Lower lobe of right lung (tissue), 2 donors: ENCODE measurements around the gene CNTLN. TPM values are rescaled to one million over a fixed set of nuclear protein-coding genes. Genes with fewer than 3 reads are reported as not detected.
"Not testable (repeated sequence)": the region's sequence is repeated elsewhere in the genome, so short reads cannot be mapped to it uniquely, and the experiment has no call there.

Source experiments
- ATAC-seq, 2 donors: fragments of 200-7000 bp; cut with Tn5 transposase; one replicate each; pipeline ENCODE4 v1.9.1; 2020 to 2022; ENCODE audit warnings: mild to moderate bottlenecking in 2 of 2, moderate library complexity in 2 of 2
- DNase-seq: peaks from one replicate; pipeline ENCODE4 v3.0.0-alpha.2; 2020
- H3K27ac ChIP-seq: fragments of 200-600 bp; one replicate; pipeline ENCODE4 v1.8.0; 2022
- H3K27me3 ChIP-seq: fragments of 200-600 bp; one replicate; pipeline ENCODE4 v1.8.0; 2022; ENCODE audit warnings: low read depth
- H3K36me3 ChIP-seq: fragments of 200-600 bp; one replicate; pipeline ENCODE4 v1.8.0; 2022; ENCODE audit warnings: mild to moderate bottlenecking
- H3K4me1 ChIP-seq: fragments of 200-600 bp; one replicate; pipeline ENCODE4 v1.8.0; 2022
- H3K4me3 ChIP-seq: fragments of 200-600 bp; one replicate; pipeline ENCODE4 v1.8.0; 2022; ENCODE audit warnings: mild to moderate bottlenecking
- H3K9me3 ChIP-seq: fragments of 200-600 bp; one replicate; pipeline ENCODE4 v1.8.0; 2022
- CTCF ChIP-seq: fragments of 200-600 bp; IDR thresholded peaks from one replicate; pipeline ENCODE4 v1.8.0; 2022; ENCODE audit warnings: antibody characterized with exemption, mild to moderate bottlenecking
- intact Hi-C: fragments of 100-400 bp; cut with DNase I; formaldehyde crosslinking; loops from one replicate; pipeline ENCODE4 v1.11.0; 2022
- total RNA-seq: library from RNA; stranded (reverse); fragmentation: NEBNext Ultra II Directional; extraction: Animal tissue kit (Norgen Biotek cat#: 25700); gene quantifications from one replicate; pipeline ENCODE4 v1.2.1, GENCODE V29; 2021
- donor health status: DM: no; HTN: yes; CAD: no; lungs with severe emphysema.

Gene CNTLN
- total RNA-seq, 1 donor from 2014 or later, result 9.2 TPM

GRCh38 chr9:17330097-17330496 lies 195.3 kb downstream of the CNTLN start:
- no peaks in the 10 kb centered on the region for H3K36me3 ChIP-seq
- no peaks in the 10 kb centered on the region for H3K4me1 ChIP-seq
- no peaks in the 10 kb centered on the region for H3K27me3 ChIP-seq
- TF ChIP-seq CTCF, result no peak
- no peak overlapping the region for H3K4me3 ChIP-seq
- no peaks in the 10 kb centered on the region for H3K9me3 ChIP-seq
- no peak overlapping the region for H3K27ac ChIP-seq
- intact Hi-C loops, result no loop called here
- ATAC-seq, result no peak
- DNase-seq, result no peak

- no peak overlapping the region for H3K4me3 ChIP-seq
- no peaks in the 10 kb centered on the region for H3K9me3 ChIP-seq
- no peak for ATAC-seq
- H3K4me1 ChIP-seq, result no peaks in the 10 kb centered on the region
- no peaks in the 10 kb centered on the region for H3K36me3 ChIP-seq
- intact Hi-C loops, result no loop called here
- no peak for DNase-seq
- H3K27ac ChIP-seq, result no peak overlapping the region
- no peaks in the 10 kb centered on the region for H3K27me3 ChIP-seq
- TF ChIP-seq CTCF, result no peak
Measured at GRCh38 chr9:17332115-17332514, 197.3 kb downstream of the CNTLN start.

- DNase-seq, result no peak
- no peak for ATAC-seq
- Histone ChIP-seq H3K4me3 (no peak overlapping the region), H3K27me3 (no peaks in the 10 kb centered on the region), H3K36me3 (peaks cover 7% of the 10 kb centered on the region), H3K27ac (no peak overlapping the region), H3K4me1 (no peaks in the 10 kb centered on the region), H3K9me3 (no peaks in the 10 kb centered on the region)
- TF ChIP-seq CTCF, result no peak
- intact Hi-C loops, result no loop called here
Measured at GRCh38 chr9:17339156-17339555, 204.3 kb downstream of the CNTLN start.

GRCh38 chr9:17342696-17343095 lies 207.9 kb downstream of the CNTLN start:
- Histone ChIP-seq H3K4me1 (no peaks in the 10 kb centered on the region), H3K36me3 (peaks cover 7% of the 10 kb centered on the region), H3K27ac (no peak overlapping the region), H3K27me3 (no peaks in the 10 kb centered on the region), H3K9me3 (no peaks in the 10 kb centered on the region), H3K4me3 (no peak overlapping the region)
- ATAC-seq (no peak), DNase-seq (no peak)
- TF ChIP-seq CTCF, result no peak
- intact Hi-C loops, result no loop called here

- intact Hi-C loops, result no loop called here
- DNase-seq (no peak), ATAC-seq (no peak)
- H3K9me3 ChIP-seq, result no peaks in the 10 kb centered on the region
- no peak overlapping the region for H3K27ac ChIP-seq
- no peaks in the 10 kb centered on the region for H3K27me3 ChIP-seq
- no peak overlapping the region for H3K4me3 ChIP-seq
- TF ChIP-seq CTCF, result no peak
- H3K36me3 ChIP-seq, result no peaks in the 10 kb centered on the region
- H3K4me1 ChIP-seq, result no peaks in the 10 kb centered on the region
Measured at GRCh38 chr9:17349831-17350230, 215.0 kb downstream of the CNTLN start.

GRCh38 chr9:17354006-17354405 lies 219.2 kb downstream of the CNTLN start:
- H3K9me3 ChIP-seq, DNase-seq, H3K27ac ChIP-seq, intact Hi-C loops, H3K4me1 ChIP-seq, H3K36me3 ChIP-seq, H3K27me3 ChIP-seq, ATAC-seq, H3K4me3 ChIP-seq: not testable (repeated sequence)
